Measurements from ENCODE around the gene PLXND1.

Gene PLXND1

GRCh38 chr3:129598484-129598883 is 8.0 kb downstream of the PLXND1 start:
- TF ChIP-seq ZBTB7A (IDR thresholded peaks at IDR 0.05; ENCODE audit: low read depth), result no peak
- no peak for TF ChIP-seq RAD21 (IDR thresholded peaks at IDR 0.05; ENCODE audit: low read depth)
- TF ChIP-seq TEAD4 (IDR thresholded peaks at IDR 0.05), result no peak
- TF ChIP-seq, protein P1, sequence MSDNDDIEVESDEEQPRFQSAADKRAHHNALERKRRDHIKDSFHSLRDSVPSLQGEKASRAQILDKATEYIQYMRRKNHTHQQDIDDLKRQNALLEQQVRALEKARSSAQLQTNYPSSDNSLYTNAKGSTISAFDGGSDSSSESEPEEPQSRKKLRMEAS (IDR thresholded peaks at IDR 0.05), result no peak
- TF ChIP-seq CEBPB (IDR thresholded peaks at IDR 0.05), result no peak
- TF ChIP-seq FOXM1 (IDR thresholded peaks at IDR 0.05; ENCODE audit: borderline replicate concordance, low read depth), result no peak
- TF ChIP-seq, protein P2, sequence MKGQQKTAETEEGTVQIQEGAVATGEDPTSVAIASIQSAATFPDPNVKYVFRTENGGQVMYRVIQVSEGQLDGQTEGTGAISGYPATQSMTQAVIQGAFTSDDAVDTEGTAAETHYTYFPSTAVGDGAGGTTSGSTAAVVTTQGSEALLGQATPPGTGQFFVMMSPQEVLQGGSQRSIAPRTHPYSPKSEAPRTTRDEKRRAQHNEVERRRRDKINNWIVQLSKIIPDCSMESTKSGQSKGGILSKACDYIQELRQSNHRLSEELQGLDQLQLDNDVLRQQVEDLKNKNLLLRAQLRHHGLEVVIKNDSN (IDR thresholded peaks at IDR 0.05), result no peak
- no peak for TF ChIP-seq REST (IDR thresholded peaks at IDR 0.05; ENCODE audit: low read depth)
- TF ChIP-seq EGR1 (IDR thresholded peaks at IDR 0.05), result no peak
- no peak for TF ChIP-seq TAF1 (IDR thresholded peaks at IDR 0.05; ENCODE audit: low read depth)
- no peak for TF ChIP-seq CREB1 (IDR thresholded peaks at IDR 0.05; ENCODE audit: low read depth)
- TF ChIP-seq EP300 (IDR thresholded peaks at IDR 0.05; ENCODE audit: borderline replicate concordance), result no peak
- TF ChIP-seq TCF12 (IDR thresholded peaks at IDR 0.05; ENCODE audit: low read depth), result no peak
- TF ChIP-seq YY1 (IDR thresholded peaks at IDR 0.05; ENCODE audit: low read depth), result no peak

DNA sequence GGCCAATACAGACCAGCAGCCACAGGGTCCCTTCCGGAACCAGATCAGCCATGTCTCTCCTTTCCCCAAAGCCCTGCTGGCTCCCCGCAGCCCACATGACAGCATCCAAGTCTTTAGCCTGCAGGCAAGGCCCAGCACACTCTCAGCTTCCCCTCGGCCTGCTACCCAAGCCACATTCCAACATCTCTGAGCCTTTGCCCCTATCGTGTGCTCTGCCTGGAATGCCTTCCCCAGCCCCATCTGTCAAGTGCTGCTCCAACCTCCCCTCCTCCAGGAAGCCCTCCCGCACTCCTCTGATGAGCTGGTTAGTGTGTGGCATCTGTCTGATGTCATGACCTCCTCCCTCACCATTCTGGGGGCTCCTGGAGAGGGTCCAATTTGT is 8.5 kb downstream of the PLXND1 start:
- no peak for TF ChIP-seq EP300 (IDR thresholded peaks at IDR 0.05; ENCODE audit: borderline replicate concordance)
- TF ChIP-seq, protein P1 (IDR thresholded peaks at IDR 0.05), result no peak
- TF ChIP-seq REST (IDR thresholded peaks at IDR 0.05; ENCODE audit: low read depth), result no peak
- TF ChIP-seq FOXM1 (IDR thresholded peaks at IDR 0.05; ENCODE audit: borderline replicate concordance, low read depth), result no peak
- TF ChIP-seq TEAD4 (IDR thresholded peaks at IDR 0.05), result no peak
- TF ChIP-seq NFIC (IDR thresholded peaks at IDR 0.05), result no peak
- no peak for TF ChIP-seq EGR1 (IDR thresholded peaks at IDR 0.05)
- TF ChIP-seq, protein P2 (IDR thresholded peaks at IDR 0.05), result no peak
- TF ChIP-seq ZBTB7A (IDR thresholded peaks at IDR 0.05; ENCODE audit: low read depth), result no peak
- no peak for TF ChIP-seq TAF1 (IDR thresholded peaks at IDR 0.05; ENCODE audit: low read depth)
- TF ChIP-seq CEBPB (IDR thresholded peaks at IDR 0.05), result no peak
- TF ChIP-seq YY1 (IDR thresholded peaks at IDR 0.05; ENCODE audit: low read depth), result no peak
- no peak for TF ChIP-seq CREB1 (IDR thresholded peaks at IDR 0.05; ENCODE audit: low read depth)
- no peak for TF ChIP-seq TCF12 (IDR thresholded peaks at IDR 0.05; ENCODE audit: low read depth)
- no peak for TF ChIP-seq RAD21 (IDR thresholded peaks at IDR 0.05; ENCODE audit: low read depth)

DNA sequence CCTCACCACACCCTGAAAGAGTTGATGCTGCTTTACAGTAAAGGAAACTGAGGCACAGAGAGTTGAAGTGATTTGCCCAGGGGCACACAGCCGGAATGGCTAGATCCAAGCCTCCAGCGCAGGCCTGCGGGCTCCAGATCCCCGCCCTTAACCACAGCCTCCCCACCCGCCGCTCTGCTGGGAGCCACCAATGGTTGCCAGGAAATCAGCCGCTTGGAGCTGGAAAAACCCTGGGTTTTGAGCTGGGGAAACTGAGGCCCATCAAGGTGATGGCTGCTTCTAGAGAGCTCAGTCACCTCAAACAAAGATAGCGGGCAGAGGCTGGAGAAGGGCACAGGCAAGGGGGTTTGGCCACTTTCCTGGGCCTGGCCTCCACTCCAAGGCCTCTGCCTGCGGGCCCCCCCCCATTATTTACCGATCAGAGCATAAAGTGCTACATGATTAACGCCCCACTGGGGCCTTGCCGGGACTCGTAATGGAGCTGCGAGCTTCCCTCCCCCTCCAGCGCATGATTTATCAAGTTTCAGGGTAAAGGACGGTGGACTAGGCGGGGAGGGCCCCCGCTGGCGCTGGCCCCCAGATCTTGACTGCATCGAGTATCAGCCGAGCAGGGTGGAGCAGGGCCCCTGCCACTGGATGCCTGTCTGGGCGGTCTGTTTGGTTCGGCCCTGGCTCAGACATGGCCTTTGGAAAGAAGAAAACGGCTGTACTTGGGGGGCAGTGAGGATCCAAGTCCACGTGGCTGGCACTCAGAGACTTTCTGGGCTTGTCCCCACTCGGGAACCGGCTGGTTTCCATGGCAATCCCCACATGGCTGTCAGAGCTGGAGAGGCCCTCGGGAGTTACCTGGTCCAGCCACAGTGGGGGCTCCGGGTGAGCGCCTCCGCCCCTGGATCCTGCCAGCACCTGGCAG is 9.1 kb downstream of the PLXND1 start:
- no peak for TF ChIP-seq REST (IDR thresholded peaks at IDR 0.05; ENCODE audit: low read depth)
- no peak for TF ChIP-seq EP300 (IDR thresholded peaks at IDR 0.05; ENCODE audit: borderline replicate concordance)
- TF ChIP-seq, protein P1 (IDR thresholded peaks at IDR 0.05), result no peak

All from Ishikawa (cell line).